Endothelial cell of umbilical vein (primary cell): Measurements from ENCODE around the gene ACO2. TPM values are rescaled to one million over a fixed set of nuclear protein-coding genes. Genes with fewer than 3 reads are reported as not detected.

ENCODE experiments used
- BruUV-seq: library from RNA; stranded (reverse); fragments of 400-500 nt; replicated peaks from 2 replicates; lab custom pipeline; 2021; lab: Mats Ljungman, UMichigan
- CTCF ChIA-PET: fragments of 300-600, 350-600 bp; sonication (Branson Sonifier 250); formaldehyde crosslinking; loops from one replicate; lab custom pipeline; 2021; ENCODE audit warnings: antibody characterized with exemption, inconsistent platforms; lab: Charles Lee
- POLR2A ChIA-PET: fragments of 300-600, 350-600 bp; sonication (Branson Sonifier 250); formaldehyde crosslinking; loops from one replicate; lab custom pipeline; 2021; ENCODE audit warnings: antibody characterized with exemption, inconsistent platforms; lab: Charles Lee
- DNase-seq: peaks from one replicate; pipeline ENCODE4 v3.0.0-alpha.2; 2011; ENCODE audit warnings: low read depth, low spot score
- FAIRE-seq: peaks from 2 replicates; lab custom pipeline; 2011; peaks lifted over from hg19 to GRCh38; lab: Jason Lieb, UNC
- H2AFZ ChIP-seq: 2 replicates; pipeline ENCODE4 v1.6.0; 2012; ENCODE audit warnings: low read depth, low read length, control low read depth, inconsistent platforms
- H3K27ac ChIP-seq: 2 replicates; pipeline ENCODE4 v1.5.1; 2011; ENCODE audit warnings: low read depth, mild to moderate bottlenecking, control low read depth, low read length, moderate library complexity; ENCODE audit not compliant: insufficient read depth
- H3K27me3 ChIP-seq, 2 experiments: 2 replicates each; pipeline versions ENCODE4 v1.6.0 to v1.6.1; 2011; ENCODE audit warnings: low read length in 2 of 2, mixed read lengths in 1 of 2; ENCODE audit not compliant: control insufficient read depth in 2 of 2, insufficient read depth in 2 of 2
- H3K36me3 ChIP-seq, 2 experiments: 2 replicates in 1 of 2; 3 replicates in 1 of 2; pipeline ENCODE4 v1.5.1; 2011; ENCODE audit warnings: low read length in 2 of 2, mild to moderate bottlenecking in 1 of 2, moderate library complexity in 1 of 2; ENCODE audit not compliant: control insufficient read depth in 2 of 2, insufficient read depth in 2 of 2; ENCODE audit errors: extremely low read depth in 1 of 2
- H3K4me1 ChIP-seq: 3 replicates; pipeline ENCODE4 v1.5.1; 2011; ENCODE audit warnings: mild to moderate bottlenecking, low read length; ENCODE audit not compliant: control insufficient read depth, insufficient read depth; ENCODE audit errors: extremely low read depth
- H3K4me2 ChIP-seq: 2 replicates; pipeline ENCODE4 v1.6.1; 2011; ENCODE audit warnings: low read length, control low read depth, mixed read lengths; ENCODE audit not compliant: insufficient read depth
- H3K4me3 ChIP-seq, 3 experiments: fragments of 200-600 bp in 1 of 3; sonication (generic), shearing (Covaris generic) in 1 of 3; replicated peaks in 1 of 3; 2 replicates each; pipeline ENCODE4 v1.5.1; 2011 to 2016; ENCODE audit warnings: control low read depth in 3 of 3, low read length in 3 of 3, mild to moderate bottlenecking in 2 of 3, inconsistent platforms in 1 of 3, low read depth in 1 of 3, moderate library complexity in 1 of 3; ENCODE audit not compliant: insufficient read depth in 1 of 3
- H3K79me2 ChIP-seq: 2 replicates; pipeline ENCODE4 v1.6.0; 2012; ENCODE audit warnings: low read length, inconsistent platforms; ENCODE audit not compliant: control insufficient read depth, insufficient read depth
- H3K9ac ChIP-seq: replicated peaks from 2 replicates; pipeline ENCODE3; 2011; ENCODE audit warnings: low read length, control low read depth; ENCODE audit not compliant: insufficient read depth; ENCODE audit errors: extremely low read depth
- H3K9me1 ChIP-seq: replicated peaks from 3 replicates; pipeline ENCODE4 v1.6.0; 2011; ENCODE audit warnings: mild to moderate bottlenecking, low read length; ENCODE audit not compliant: control insufficient read depth, insufficient read depth; ENCODE audit errors: extremely low read depth
- H3K9me3 ChIP-seq: replicated peaks from 2 replicates; pipeline ENCODE4 v1.5.1; 2012; ENCODE audit warnings: low read length, inconsistent platforms; ENCODE audit not compliant: control insufficient read depth, insufficient read depth
- H4K20me1 ChIP-seq: replicated peaks from 2 replicates; pipeline ENCODE3; 2011; ENCODE audit warnings: mild to moderate bottlenecking, low read length; ENCODE audit not compliant: control insufficient read depth, insufficient read depth; ENCODE audit errors: extremely low read depth
- CTCF ChIP-seq, 2 donors: IDR thresholded peaks; 1 replicate in 1 of 2; 2 replicates in 1 of 2; pipeline ENCODE4 v1.5.1; 2011; ENCODE audit warnings: low read length in 2 of 2, mild to moderate bottlenecking in 2 of 2, moderate library complexity in 2 of 2, control low read depth in 1 of 2, inconsistent platforms in 1 of 2, low read depth in 1 of 2; ENCODE audit not compliant: insufficient read depth in 1 of 2; ENCODE audit errors: extremely low read depth in 1 of 2
- EZH2 ChIP-seq: IDR thresholded peaks from 2 replicates; pipeline ENCODE4 v1.6.1; 2012; ENCODE audit warnings: borderline replicate concordance, low read depth, mild to moderate bottlenecking, moderate library complexity, low read length, inconsistent platforms; ENCODE audit not compliant: severe bottlenecking
- FOS ChIP-seq: IDR thresholded peaks from 2 replicates; pipeline ENCODE4 v1.6.1; 2011; ENCODE audit warnings: mild to moderate bottlenecking, low read length, moderate library complexity, borderline replicate concordance; ENCODE audit not compliant: insufficient read depth
- GATA2 ChIP-seq: IDR thresholded peaks from 2 replicates; pipeline ENCODE4 v1.7.0; 2011; ENCODE audit warnings: low read depth, mild to moderate bottlenecking, moderate library complexity, mixed read lengths, low read length; ENCODE audit not compliant: insufficient read length, insufficient read depth
- JUN ChIP-seq: IDR thresholded peaks from 2 replicates; pipeline ENCODE4 v1.6.1; 2011; ENCODE audit warnings: borderline replicate concordance, low read depth; ENCODE audit not compliant: insufficient read length, insufficient read depth
- MAX ChIP-seq: IDR thresholded peaks from 2 replicates; pipeline ENCODE4 v1.6.1; 2011; ENCODE audit not compliant: insufficient read depth, insufficient read length
- MYC ChIP-seq: IDR thresholded peaks from one replicate; pipeline ENCODE4 v1.6.1; 2011; ENCODE audit warnings: mild to moderate bottlenecking, low read depth, low read length
- POLR2A ChIP-seq: IDR thresholded peaks from 2 replicates; pipeline ENCODE4 v1.6.1; 2012; ENCODE audit warnings: low read depth, mild to moderate bottlenecking, control low read depth, low read length
- POLR2AphosphoS5 ChIP-seq: IDR thresholded peaks from 2 replicates; pipeline ENCODE4 v1.6.1; 2012; ENCODE audit warnings: low read depth, mild to moderate bottlenecking, control low read depth, low read length, moderate library complexity; ENCODE audit not compliant: insufficient read depth
- dilution Hi-C: fragments of 300-500 bp; cut with MboI; formaldehyde crosslinking; loops from one replicate; pipeline ENCODE4 v1.15.0; 2019; ENCODE audit warnings: low sequenced_read_pairs; ENCODE audit not compliant: extremely low pct_ligation_motif_present
- intact Hi-C: fragments of 100-400 bp; cut with micrococcal nuclease; formaldehyde crosslinking; loops from one replicate; pipeline ENCODE4 v1.10.0; 2022
- polyA plus RNA-seq, 4 experiments: library from polyadenylated mRNA; depleted of rRNA in 3 of 4; stranded (reverse) in 3 of 4; unstranded in 1 of 4; fragments of >200 nt; gene quantifications; 2 replicates each; pipeline versions ENCODE4 v1.2.1 to v1.2.3, GENCODE V29; 2011 to 2012; ENCODE audit warnings: missing spikeins in 1 of 4
- total RNA-seq: library from RNA; stranded (reverse); gene quantifications from 2 replicates; pipeline ENCODE4 v1.2.3, GENCODE V29; 2021

Gene ACO2
- total and polyA plus RNA-seq, 2 donors (not counting 3 experiments of a cell fraction or from before 2014, with no cell fraction given) = 63.8 to 79.7 TPM

DNA sequence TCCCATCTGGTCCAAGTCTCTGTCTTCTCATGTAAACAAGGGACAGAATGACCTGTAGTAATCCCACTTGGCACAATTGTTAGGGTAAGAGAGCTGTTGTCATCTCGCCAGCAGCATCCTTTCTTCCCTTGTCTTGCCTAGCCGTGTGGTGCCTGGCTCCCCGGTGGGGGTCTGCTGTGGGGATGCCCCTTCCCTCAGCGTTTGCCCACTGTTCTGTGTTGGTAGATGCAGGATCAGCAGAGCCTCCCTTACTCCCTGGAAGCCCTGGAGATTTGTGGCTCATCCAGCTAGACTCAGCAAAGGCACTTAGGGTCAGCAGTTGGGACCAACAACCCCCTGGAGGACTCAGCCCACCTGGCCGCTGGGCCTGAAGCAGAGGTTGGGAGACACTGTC lies 13.0 kb downstream of the ACO2 start:
- Histone ChIP-seq H3K4me1 (no peaks in the 10 kb centered on the region), H3K9me1 (no peaks in the 10 kb centered on the region), H3K79me2 (peaks cover 60% of the 10 kb centered on the region), H3K36me3 (no peaks in the 10 kb centered on the region), H3K27ac (no peak overlapping the region), H3K4me2 (no peak overlapping the region), H3K27me3 (no peaks in the 10 kb centered on the region), H3K9ac (no peak overlapping the region), H4K20me1 (no peaks in the 10 kb centered on the region), H3K9me3 (no peaks in the 10 kb centered on the region), H3K4me3 (no peak overlapping the region), H2AFZ (no peak overlapping the region)
- dilution Hi-C loops = no loop called here
- no peak for DNase-seq
- no TSS peak for BruUV-seq
- ChIA-PET CTCF (no interaction called here), POLR2A (no interaction called here)
- no peak for FAIRE-seq
- no peak for TF ChIP-seq MAX
- no peak for TF ChIP-seq MYC
- no peak for TF ChIP-seq EZH2
- no peak for TF ChIP-seq CTCF (IDR thresholded peaks at IDR 0.05; ENCODE audit: extremely low read depth in 1 of 2, insufficient read depth in 1 of 2, low read depth in 1 of 2, low read length in 2 of 2)
- no peak for TF ChIP-seq POLR2A
- TF ChIP-seq POLR2AphosphoS5 = no peak
- no peak for TF ChIP-seq GATA2
- TF ChIP-seq JUN = no peak
- no peak for TF ChIP-seq FOS
- intact Hi-C loops = no loop called here
